A549 (cell line): ENCODE data around the gene OVAAL.

Experiments used
- CHD2 ChIP-seq: fragments of 150-350 bp; IDR thresholded peaks from 2 replicates; pipeline ENCODE4 v1.6.1; 2014; ENCODE audit warnings: low read length; ENCODE audit not compliant: partially characterized antibody
- ESRRA ChIP-seq: fragments of 150-350 bp; IDR thresholded peaks from 2 replicates; pipeline ENCODE4 v1.6.1; 2014; ENCODE audit warnings: mild to moderate bottlenecking, low read length, borderline replicate concordance
- FOSL2 ChIP-seq, 2 experiments: fragments of 450-650 bp in 1 of 2; fragments of >200 bp in 1 of 2; sonication (Bioruptor Twin) in 1 of 2; formaldehyde crosslinking; IDR thresholded peaks; 2 replicates each; pipeline versions ENCODE4 v1.5.0 to v1.6.1; 2016 to 2020; ENCODE audit warnings: mild to moderate bottlenecking in 1 of 2, moderate library complexity in 1 of 2
- HOXA7 ChIP-seq: fragments of 250-450 bp; sonication (Bioruptor Pico); IDR thresholded peaks from 2 replicates; pipeline ENCODE4 v1.5.0; 2020; ENCODE audit warnings: mild to moderate bottlenecking, moderate library complexity
- MYC ChIP-seq: IDR thresholded peaks from 2 replicates; pipeline ENCODE4 v1.6.1; 2012; ENCODE audit warnings: mild to moderate bottlenecking, inconsistent platforms, low read length, improper control_type of control experiment, borderline replicate concordance
- POLR2A ChIP-seq: IDR thresholded peaks from 2 replicates; pipeline ENCODE4 v1.6.1; 2012; ENCODE audit warnings: mild to moderate bottlenecking, low read length
- TF ChIP-seq, protein P1 (sequence below): fragments of >200 bp; sonication (Bioruptor Twin); formaldehyde crosslinking; IDR thresholded peaks from 3 replicates; pipeline ENCODE4 v1.5.1; 2016
- TF ChIP-seq, protein P2 (sequence below): fragments of 250-450 bp; sonication (Bioruptor Pico); IDR thresholded peaks from 2 replicates; pipeline ENCODE4 v1.5.0; 2021; ENCODE audit warnings: mild to moderate bottlenecking, moderate library complexity, borderline replicate concordance
- TF ChIP-seq, protein P3 (sequence below): fragments of 200-600 bp; sonication (generic); IDR thresholded peaks from 2 replicates; pipeline ENCODE4 v1.6.1; 2016; ENCODE audit warnings: antibody characterized with exemption, mild to moderate bottlenecking, moderate library complexity
- TF ChIP-seq, protein P4 (sequence below): fragments of 150-350 bp; IDR thresholded peaks from 2 replicates; pipeline ENCODE4 v1.6.1; 2014; ENCODE audit warnings: low read depth, mild to moderate bottlenecking, low read length

DNA sequence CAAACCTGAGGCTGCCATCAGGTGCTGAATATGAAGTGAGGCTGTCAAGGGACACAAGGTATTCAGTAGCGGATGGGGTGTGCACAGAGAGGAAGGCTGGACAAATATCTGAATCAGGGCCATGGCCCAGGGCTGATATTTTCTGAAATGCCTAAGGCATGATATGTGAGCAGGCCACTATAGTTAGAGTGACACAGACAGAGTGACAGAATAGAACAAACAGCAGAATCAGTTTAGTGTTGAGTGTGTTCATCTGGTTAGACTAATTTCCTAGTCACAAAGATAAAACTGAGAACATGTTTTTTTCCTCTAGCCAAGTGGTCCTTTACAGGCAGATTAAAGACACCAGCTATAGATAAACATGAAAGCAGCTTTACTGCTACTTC lies 3.9 kb downstream of the OVAAL start:
- TF ChIP-seq, protein P1, sequence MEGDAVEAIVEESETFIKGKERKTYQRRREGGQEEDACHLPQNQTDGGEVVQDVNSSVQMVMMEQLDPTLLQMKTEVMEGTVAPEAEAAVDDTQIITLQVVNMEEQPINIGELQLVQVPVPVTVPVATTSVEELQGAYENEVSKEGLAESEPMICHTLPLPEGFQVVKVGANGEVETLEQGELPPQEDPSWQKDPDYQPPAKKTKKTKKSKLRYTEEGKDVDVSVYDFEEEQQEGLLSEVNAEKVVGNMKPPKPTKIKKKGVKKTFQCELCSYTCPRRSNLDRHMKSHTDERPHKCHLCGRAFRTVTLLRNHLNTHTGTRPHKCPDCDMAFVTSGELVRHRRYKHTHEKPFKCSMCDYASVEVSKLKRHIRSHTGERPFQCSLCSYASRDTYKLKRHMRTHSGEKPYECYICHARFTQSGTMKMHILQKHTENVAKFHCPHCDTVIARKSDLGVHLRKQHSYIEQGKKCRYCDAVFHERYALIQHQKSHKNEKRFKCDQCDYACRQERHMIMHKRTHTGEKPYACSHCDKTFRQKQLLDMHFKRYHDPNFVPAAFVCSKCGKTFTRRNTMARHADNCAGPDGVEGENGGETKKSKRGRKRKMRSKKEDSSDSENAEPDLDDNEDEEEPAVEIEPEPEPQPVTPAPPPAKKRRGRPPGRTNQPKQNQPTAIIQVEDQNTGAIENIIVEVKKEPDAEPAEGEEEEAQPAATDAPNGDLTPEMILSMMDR: no peak
- TF ChIP-seq CHD2 (no peak), HOXA7 (CRISPR knock-in tag) (no peak), ESRRA (no peak), MYC (no peak), POLR2A (no peak), FOSL2 (IDR thresholded peaks at IDR 0.05) (no peak), FOSL2 (CRISPR knock-in tag; IDR thresholded peaks at IDR 0.05) (no peak)
- TF ChIP-seq, protein P2, sequence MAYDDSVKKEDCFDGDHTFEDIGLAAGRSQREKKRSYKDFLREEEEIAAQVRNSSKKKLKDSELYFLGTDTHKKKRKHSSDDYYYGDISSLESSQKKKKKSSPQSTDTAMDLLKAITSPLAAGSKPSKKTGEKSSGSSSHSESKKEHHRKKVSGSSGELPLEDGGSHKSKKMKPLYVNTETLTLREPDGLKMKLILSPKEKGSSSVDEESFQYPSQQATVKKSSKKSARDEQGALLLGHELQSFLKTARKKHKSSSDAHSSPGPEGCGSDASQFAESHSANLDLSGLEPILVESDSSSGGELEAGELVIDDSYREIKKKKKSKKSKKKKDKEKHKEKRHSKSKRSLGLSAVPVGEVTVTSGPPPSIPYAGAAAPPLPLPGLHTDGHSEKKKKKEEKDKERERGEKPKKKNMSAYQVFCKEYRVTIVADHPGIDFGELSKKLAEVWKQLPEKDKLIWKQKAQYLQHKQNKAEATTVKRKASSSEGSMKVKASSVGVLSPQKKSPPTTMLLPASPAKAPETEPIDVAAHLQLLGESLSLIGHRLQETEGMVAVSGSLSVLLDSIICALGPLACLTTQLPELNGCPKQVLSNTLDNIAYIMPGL (CRISPR knock-in tag): no peak
- TF ChIP-seq, protein P3, sequence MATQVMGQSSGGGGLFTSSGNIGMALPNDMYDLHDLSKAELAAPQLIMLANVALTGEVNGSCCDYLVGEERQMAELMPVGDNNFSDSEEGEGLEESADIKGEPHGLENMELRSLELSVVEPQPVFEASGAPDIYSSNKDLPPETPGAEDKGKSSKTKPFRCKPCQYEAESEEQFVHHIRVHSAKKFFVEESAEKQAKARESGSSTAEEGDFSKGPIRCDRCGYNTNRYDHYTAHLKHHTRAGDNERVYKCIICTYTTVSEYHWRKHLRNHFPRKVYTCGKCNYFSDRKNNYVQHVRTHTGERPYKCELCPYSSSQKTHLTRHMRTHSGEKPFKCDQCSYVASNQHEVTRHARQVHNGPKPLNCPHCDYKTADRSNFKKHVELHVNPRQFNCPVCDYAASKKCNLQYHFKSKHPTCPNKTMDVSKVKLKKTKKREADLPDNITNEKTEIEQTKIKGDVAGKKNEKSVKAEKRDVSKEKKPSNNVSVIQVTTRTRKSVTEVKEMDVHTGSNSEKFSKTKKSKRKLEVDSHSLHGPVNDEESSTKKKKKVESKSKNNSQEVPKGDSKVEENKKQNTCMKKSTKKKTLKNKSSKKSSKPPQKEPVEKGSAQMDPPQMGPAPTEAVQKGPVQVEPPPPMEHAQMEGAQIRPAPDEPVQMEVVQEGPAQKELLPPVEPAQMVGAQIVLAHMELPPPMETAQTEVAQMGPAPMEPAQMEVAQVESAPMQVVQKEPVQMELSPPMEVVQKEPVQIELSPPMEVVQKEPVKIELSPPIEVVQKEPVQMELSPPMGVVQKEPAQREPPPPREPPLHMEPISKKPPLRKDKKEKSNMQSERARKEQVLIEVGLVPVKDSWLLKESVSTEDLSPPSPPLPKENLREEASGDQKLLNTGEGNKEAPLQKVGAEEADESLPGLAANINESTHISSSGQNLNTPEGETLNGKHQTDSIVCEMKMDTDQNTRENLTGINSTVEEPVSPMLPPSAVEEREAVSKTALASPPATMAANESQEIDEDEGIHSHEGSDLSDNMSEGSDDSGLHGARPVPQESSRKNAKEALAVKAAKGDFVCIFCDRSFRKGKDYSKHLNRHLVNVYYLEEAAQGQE: no peak
- TF ChIP-seq, protein P4, sequence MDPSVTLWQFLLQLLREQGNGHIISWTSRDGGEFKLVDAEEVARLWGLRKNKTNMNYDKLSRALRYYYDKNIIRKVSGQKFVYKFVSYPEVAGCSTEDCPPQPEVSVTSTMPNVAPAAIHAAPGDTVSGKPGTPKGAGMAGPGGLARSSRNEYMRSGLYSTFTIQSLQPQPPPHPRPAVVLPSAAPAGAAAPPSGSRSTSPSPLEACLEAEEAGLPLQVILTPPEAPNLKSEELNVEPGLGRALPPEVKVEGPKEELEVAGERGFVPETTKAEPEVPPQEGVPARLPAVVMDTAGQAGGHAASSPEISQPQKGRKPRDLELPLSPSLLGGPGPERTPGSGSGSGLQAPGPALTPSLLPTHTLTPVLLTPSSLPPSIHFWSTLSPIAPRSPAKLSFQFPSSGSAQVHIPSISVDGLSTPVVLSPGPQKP: no peak
